BLaER1 (cell line): ENCODE measurements around the gene RNF152.
"Not testable (repeated sequence)": the region's sequence is repeated elsewhere in the genome, so short reads cannot be mapped to it uniquely, and the experiment has no call there.

Experiments
- H3K27ac ChIP-seq: shearing (Covaris generic); formaldehyde crosslinking; 2 replicates; pipeline ENCODE4 v1.8.1; 2022
- H3K27me3 ChIP-seq: shearing (Covaris generic); formaldehyde crosslinking; 2 replicates; pipeline ENCODE4 v1.8.1; 2022
- H3K36me3 ChIP-seq: shearing (Covaris generic); formaldehyde crosslinking; 2 replicates; pipeline ENCODE4 v1.8.1; 2022
- H3K4me1 ChIP-seq: shearing (Covaris generic); formaldehyde crosslinking; 2 replicates; pipeline ENCODE4 v1.8.1; 2022
- H3K4me2 ChIP-seq: shearing (Covaris generic); formaldehyde crosslinking; 2 replicates; pipeline ENCODE4 v1.8.1; 2022
- H3K4me3 ChIP-seq: shearing (Covaris generic); formaldehyde crosslinking; 2 replicates; pipeline ENCODE4 v1.8.1; 2022
- H3K9ac ChIP-seq: shearing (Covaris generic); formaldehyde crosslinking; 2 replicates; pipeline ENCODE4 v1.8.1; 2022
- H3K9me3 ChIP-seq: shearing (Covaris generic); formaldehyde crosslinking; 2 replicates; pipeline ENCODE4 v1.8.1; 2022
- H4K20me1 ChIP-seq: shearing (Covaris generic); formaldehyde crosslinking; 2 replicates; pipeline ENCODE4 v1.8.1; 2022
- Cebpa-rat ChIP-seq: shearing (Covaris generic); IDR thresholded peaks from 2 replicates; pipeline ENCODE4 v1.8.1; 2022

RNF152 gene

GRCh38 chr18:61797696-61798590, 94.9 kb downstream of the RNF152 start:
- H3K4me3 ChIP-seq, result no peak overlapping the region
- no peak for TF ChIP-seq Cebpa-rat
- H3K27me3 ChIP-seq, result no peaks in the 10 kb centered on the region
- H3K27ac ChIP-seq, result no peak overlapping the region
- H3K4me1 ChIP-seq, result peaks cover 5% of the 10 kb centered on the region; the same call in 1 of the 2 replicates
- peaks cover 4% of the 10 kb centered on the region; the same call in 1 of the 2 replicates for H3K9me3 ChIP-seq
- H3K36me3 ChIP-seq, result no peaks in the 10 kb centered on the region
- no peaks in the 10 kb centered on the region for H4K20me1 ChIP-seq
- no peak overlapping the region for H3K9ac ChIP-seq
- no peak overlapping the region for H3K4me2 ChIP-seq

DNA sequence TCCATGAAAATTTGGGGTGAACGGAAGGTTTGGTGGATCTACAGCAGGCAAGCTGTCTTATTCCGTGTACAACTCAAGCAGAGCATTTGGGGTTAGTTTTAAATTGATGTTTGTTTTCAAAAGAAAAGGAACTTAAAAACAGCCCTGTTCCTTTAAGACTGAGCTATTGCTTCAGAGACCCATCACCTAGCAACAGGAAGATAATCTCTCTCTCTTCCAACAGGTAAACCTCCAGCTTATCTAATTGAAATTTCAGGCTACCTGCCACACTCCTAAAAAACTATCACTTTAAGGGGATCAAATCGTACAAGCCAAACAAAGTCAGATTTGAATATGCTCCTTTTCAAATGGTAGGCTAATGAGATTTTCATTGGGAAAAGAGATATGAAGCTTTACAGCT, 101.8 kb downstream of the RNF152 start:
- no peak for TF ChIP-seq Cebpa-rat
- Histone ChIP-seq H3K4me2 (no peak overlapping the region), H4K20me1 (no peaks in the 10 kb centered on the region), H3K9me3 (peaks cover 19% of the 10 kb centered on the region), H3K9ac (no peak overlapping the region), H3K27me3 (no peaks in the 10 kb centered on the region), H3K36me3 (no peaks in the 10 kb centered on the region), H3K27ac (no peak overlapping the region), H3K4me3 (no peak overlapping the region), H3K4me1 (no peaks in the 10 kb centered on the region)

DNA sequence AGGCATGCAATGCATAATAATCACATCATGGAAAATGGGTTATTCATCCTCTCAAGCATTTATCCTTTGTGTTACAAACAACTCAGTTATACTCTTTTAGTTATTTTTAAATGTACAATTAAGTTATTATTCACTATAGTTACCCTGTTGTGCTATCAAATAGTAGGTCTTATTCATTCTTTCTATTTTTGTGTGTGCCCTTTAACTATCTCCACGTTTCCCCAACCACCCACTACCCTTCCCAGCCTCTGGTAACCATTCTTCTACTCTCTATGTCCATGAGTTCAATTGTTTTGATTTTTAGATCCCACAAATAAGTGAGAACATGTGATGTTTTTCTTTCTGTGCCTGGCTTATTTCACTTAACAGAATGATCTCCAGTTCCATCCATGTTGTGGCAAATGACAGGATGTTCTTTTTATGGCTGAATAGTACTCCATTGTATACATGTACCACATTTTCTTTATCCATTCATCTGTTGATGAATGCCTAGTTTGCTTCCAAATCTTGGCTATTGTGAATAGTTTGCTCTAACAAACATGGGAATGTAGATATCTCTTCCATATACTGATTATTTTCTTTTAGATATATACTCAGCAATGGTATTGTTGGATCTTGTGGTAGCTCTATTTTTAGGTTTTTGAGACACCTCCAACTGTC, 105.7 kb downstream of the RNF152 start:
- not testable (repeated sequence) for H3K27me3 ChIP-seq, H4K20me1 ChIP-seq, H3K9ac ChIP-seq, H3K4me2 ChIP-seq, H3K27ac ChIP-seq, H3K36me3 ChIP-seq, H3K4me3 ChIP-seq, H3K4me1 ChIP-seq
- peaks cover 19% of the 10 kb centered on the region for H3K9me3 ChIP-seq

- H3K9me3 ChIP-seq, result peaks cover 19% of the 10 kb centered on the region
- H3K4me3 ChIP-seq, result no peak overlapping the region
- H3K27me3 ChIP-seq, result no peaks in the 10 kb centered on the region
- no peak overlapping the region for H3K27ac ChIP-seq
- no peaks in the 10 kb centered on the region for H4K20me1 ChIP-seq
- H3K4me2 ChIP-seq, result no peak overlapping the region
- no peaks in the 10 kb centered on the region for H3K36me3 ChIP-seq
- no peak for TF ChIP-seq Cebpa-rat
- no peaks in the 10 kb centered on the region for H3K4me1 ChIP-seq
- H3K9ac ChIP-seq, result no peak overlapping the region
Observed at GRCh38 chr18:61785588-61785987, 107.2 kb downstream of the RNF152 start.

GRCh38 chr18:61784834-61785233, 108.0 kb downstream of the RNF152 start:
- peaks cover 19% of the 10 kb centered on the region for H3K9me3 ChIP-seq
- no peak overlapping the region for H3K4me2 ChIP-seq

DNA sequence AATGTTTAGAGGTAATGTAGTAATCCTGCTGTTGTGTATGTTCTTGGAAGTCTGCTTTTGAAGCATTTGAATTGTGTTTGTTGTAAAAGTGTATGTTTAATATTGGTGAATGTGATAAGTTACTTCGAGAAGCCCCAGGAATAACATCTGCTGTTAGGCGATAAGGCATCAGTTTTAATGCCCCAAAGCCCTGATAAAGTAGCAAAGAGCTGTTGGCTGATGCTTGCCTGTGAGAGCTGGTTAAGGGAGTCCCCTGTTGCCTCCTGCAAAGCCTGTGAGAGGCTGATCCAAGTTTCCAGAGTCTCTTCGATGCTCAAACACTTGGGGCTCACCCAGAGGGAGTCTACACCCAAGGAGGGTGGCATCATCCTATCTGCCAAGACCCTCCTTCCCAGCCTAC, 110.3 kb downstream of the RNF152 start:
- no peak overlapping the region for H3K9ac ChIP-seq
- H3K4me3 ChIP-seq, result no peak overlapping the region
- no peak overlapping the region for H3K4me2 ChIP-seq
- H3K36me3 ChIP-seq, result no peaks in the 10 kb centered on the region
- no peaks in the 10 kb centered on the region for H4K20me1 ChIP-seq
- no peak for TF ChIP-seq Cebpa-rat
- peaks cover 10% of the 10 kb centered on the region; the same call in 1 of the 2 replicates for H3K9me3 ChIP-seq
- H3K27me3 ChIP-seq, result no peaks in the 10 kb centered on the region
- no peak overlapping the region for H3K27ac ChIP-seq
- H3K4me1 ChIP-seq, result no peaks in the 10 kb centered on the region

More at GRCh38 chr18:61784834-61785233, 108.0 kb downstream of the RNF152 start:
- TF ChIP-seq Cebpa-rat, result no peak
- H3K9ac ChIP-seq, result no peak overlapping the region
- no peak overlapping the region for H3K4me3 ChIP-seq
- no peaks in the 10 kb centered on the region for H4K20me1 ChIP-seq
- H3K27ac ChIP-seq, result no peak overlapping the region
- no peaks in the 10 kb centered on the region for H3K27me3 ChIP-seq
- no peaks in the 10 kb centered on the region for H3K4me1 ChIP-seq
- no peaks in the 10 kb centered on the region for H3K36me3 ChIP-seq

- H3K27me3 ChIP-seq, H3K4me1 ChIP-seq, H4K20me1 ChIP-seq, H3K9ac ChIP-seq, H3K36me3 ChIP-seq, H3K27ac ChIP-seq, H3K4me2 ChIP-seq, H3K4me3 ChIP-seq: not testable (repeated sequence)
- H3K9me3 ChIP-seq, result peaks cover 14% of the 10 kb centered on the region
Observed at GRCh38 chr18:61776201-61776600, 116.6 kb downstream of the RNF152 start.

DNA sequence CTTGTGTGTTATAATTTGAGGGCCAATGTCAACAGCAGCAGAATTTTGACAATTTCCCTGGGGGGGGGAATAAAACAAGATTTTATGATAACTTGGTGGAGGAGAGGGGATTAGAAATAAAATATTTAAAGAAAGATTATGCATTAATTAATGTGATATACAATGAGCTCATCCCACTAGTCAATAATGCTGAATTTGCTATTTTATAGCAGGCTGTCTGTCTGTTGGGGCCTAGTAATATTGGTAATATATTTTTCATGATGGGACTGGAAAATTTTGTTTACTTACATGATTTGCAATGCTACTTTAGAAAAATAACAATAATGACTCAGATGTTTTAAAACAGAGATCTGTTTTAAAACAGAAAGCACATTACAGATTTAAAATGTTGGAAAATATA, 118.0 kb downstream of the RNF152 start:
- Histone ChIP-seq H4K20me1 (no peaks in the 10 kb centered on the region), H3K27me3 (no peaks in the 10 kb centered on the region), H3K4me3 (no peak overlapping the region), H3K4me1 (no peaks in the 10 kb centered on the region), H3K27ac (no peak overlapping the region), H3K4me2 (no peak overlapping the region), H3K36me3 (no peaks in the 10 kb centered on the region), H3K9me3 (peaks cover 14% of the 10 kb centered on the region), H3K9ac (no peak overlapping the region)
- TF ChIP-seq Cebpa-rat, result no peak

GRCh38 chr18:61772293-61772848, 120.4 kb downstream of the RNF152 start:
- TF ChIP-seq Cebpa-rat, result no peak
- Histone ChIP-seq H3K9me3 (peaks cover 14% of the 10 kb centered on the region), H3K27ac (no peak overlapping the region), H3K4me2 (no peak overlapping the region), H3K36me3 (no peaks in the 10 kb centered on the region), H3K4me3 (no peak overlapping the region), H4K20me1 (no peaks in the 10 kb centered on the region), H3K27me3 (no peaks in the 10 kb centered on the region), H3K4me1 (no peaks in the 10 kb centered on the region), H3K9ac (no peak overlapping the region)

DNA sequence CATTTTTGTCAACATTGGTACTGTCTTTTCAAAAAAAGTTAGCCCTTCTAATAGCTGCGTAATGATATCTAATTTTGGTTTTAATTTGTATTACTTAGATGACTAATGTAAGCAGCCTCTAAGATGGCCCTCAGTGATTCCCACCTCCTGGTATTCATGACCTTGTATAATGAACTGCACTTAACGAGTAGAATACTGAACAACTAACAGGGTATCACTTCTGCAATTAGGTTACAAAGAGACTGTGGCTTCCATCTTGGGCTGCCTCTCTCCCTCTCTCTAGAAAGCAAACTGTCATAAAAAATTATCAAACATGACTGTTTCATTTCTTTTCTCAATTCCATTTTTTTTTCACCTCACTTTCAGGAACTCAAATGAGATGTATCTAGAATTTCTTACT, 120.9 kb downstream of the RNF152 start:
- Histone ChIP-seq H3K36me3 (no peaks in the 10 kb centered on the region), H3K4me2 (no peak overlapping the region), H3K9ac (no peak overlapping the region), H3K27ac (no peak overlapping the region), H3K9me3 (peaks cover 14% of the 10 kb centered on the region), H3K4me3 (no peak overlapping the region), H4K20me1 (no peaks in the 10 kb centered on the region), H3K4me1 (no peaks in the 10 kb centered on the region), H3K27me3 (no peaks in the 10 kb centered on the region)
- no peak for TF ChIP-seq Cebpa-rat
